CD14-positive monocyte (primary cell): ENCODE measurements around the gene KIF16B. TPM values are rescaled to one million over a fixed set of nuclear protein-coding genes. Genes with fewer than 3 reads are reported as not detected.
"Not testable (repeated sequence)": the region's sequence is repeated elsewhere in the genome, so short reads cannot be mapped to it uniquely, and the experiment has no call there.

Experiments
- DNase-seq, 3 donors: peaks; one replicate each; pipeline ENCODE4 v3.0.0-alpha.2; 2011 to 2022
- H2AFZ ChIP-seq: 2 replicates; pipeline ENCODE4 v1.6.0; 2012; ENCODE audit warnings: mild to moderate bottlenecking, low read depth, low read length, inconsistent platforms; ENCODE audit not compliant: insufficient read depth, poor library complexity, severe bottlenecking
- H3K27ac ChIP-seq, 2 donors: 1 replicate in 1 of 2; 2 replicates in 1 of 2; pipeline ENCODE4 v1.5.1; 2012 to 2013; ENCODE audit warnings: low read length in 2 of 2, control low read depth in 1 of 2, inconsistent platforms in 1 of 2, low read depth in 1 of 2, mild to moderate bottlenecking in 1 of 2
- H3K27me3 ChIP-seq, 2 donors: one replicate each; pipeline versions ENCODE4 v1.6.0 to v1.6.1; 2011 to 2013; ENCODE audit warnings: low read length in 2 of 2; ENCODE audit not compliant: control insufficient read depth in 2 of 2, insufficient read depth in 2 of 2
- H3K36me3 ChIP-seq, 2 donors: replicated peaks in 1 of 2; 1 replicate in 1 of 2; 2 replicates in 1 of 2; pipeline versions ENCODE4 v1.5.1 to v1.6.1; 2012 to 2013; ENCODE audit warnings: low read length in 2 of 2, control low read depth in 1 of 2, inconsistent platforms in 1 of 2, mild to moderate bottlenecking in 1 of 2; ENCODE audit not compliant: insufficient read depth in 2 of 2, control insufficient read depth in 1 of 2
- H3K4me1 ChIP-seq, 2 donors: 1 replicate in 1 of 2; 2 replicates in 1 of 2; pipeline versions ENCODE4 v1.5.1 to v1.6.1; 2012 to 2013; ENCODE audit warnings: low read length in 2 of 2, control low read depth in 1 of 2, inconsistent platforms in 1 of 2, mild to moderate bottlenecking in 1 of 2, moderate library complexity in 1 of 2; ENCODE audit not compliant: insufficient read depth in 2 of 2, control insufficient read depth in 1 of 2
- H3K4me2 ChIP-seq: replicated peaks from 2 replicates; pipeline ENCODE3; 2012; ENCODE audit warnings: low read length, moderate library complexity, mild to moderate bottlenecking; ENCODE audit not compliant: poor library complexity, severe bottlenecking; ENCODE audit errors: extremely low read depth
- H3K4me3 ChIP-seq, 3 experiments: fragments of 200-600 bp in 1 of 3; sonication (generic) in 1 of 3; replicated peaks in 1 of 3; 1 replicate in 2 of 3; 2 replicates in 1 of 3; pipeline ENCODE4 v1.5.1; 2011 to 2013; ENCODE audit warnings: low read length in 3 of 3, mild to moderate bottlenecking in 3 of 3, control low read depth in 2 of 3, low read depth in 2 of 3, inconsistent platforms in 1 of 3, moderate library complexity in 1 of 3
- H3K79me2 ChIP-seq: 2 replicates; pipeline ENCODE4 v1.6.0; 2012; ENCODE audit warnings: mild to moderate bottlenecking, control low read depth, inconsistent platforms, low read length, moderate library complexity; ENCODE audit not compliant: insufficient read depth
- H3K9ac ChIP-seq: 2 replicates; pipeline ENCODE4 v1.6.0; 2017; ENCODE audit warnings: low read length, mild to moderate bottlenecking; ENCODE audit not compliant: insufficient read depth, poor library complexity, severe bottlenecking
- H3K9me3 ChIP-seq, 2 donors: replicated peaks in 1 of 2; 1 replicate in 1 of 2; 2 replicates in 1 of 2; pipeline versions ENCODE4 v1.5.1 to v1.6.1; 2012 to 2013; ENCODE audit warnings: low read length in 2 of 2, control low read depth in 1 of 2; ENCODE audit not compliant: control insufficient read depth in 1 of 2, insufficient read depth in 1 of 2
- H4K20me1 ChIP-seq: 2 replicates; pipeline ENCODE4 v1.6.0; 2012; ENCODE audit warnings: mild to moderate bottlenecking, low read length, control low read depth, moderate library complexity; ENCODE audit not compliant: insufficient read depth
- H3K27ac Mint-ChIP-seq, 7 donors: one replicate each; pipeline ENCODE4 v1.8.0; 2020; ENCODE audit warnings: mild to moderate bottlenecking in 7 of 7, mixed read lengths in 7 of 7, moderate library complexity in 6 of 7, inconsistent platforms in 2 of 7
- H3K27me3 Mint-ChIP-seq, 3 donors: one replicate each; pipeline ENCODE4 v1.8.0; 2021 to 2022; ENCODE audit warnings: low read depth in 3 of 3, mild to moderate bottlenecking in 3 of 3, mixed read lengths in 3 of 3, moderate library complexity in 3 of 3, inconsistent platforms in 1 of 3
- H3K36me3 Mint-ChIP-seq, 2 donors: one replicate each; pipeline ENCODE4 v1.8.0; 2020; ENCODE audit warnings: mixed read lengths in 2 of 2, inconsistent platforms in 1 of 2, mild to moderate bottlenecking in 1 of 2
- H3K4me1 Mint-ChIP-seq: one replicate; pipeline ENCODE4 v1.8.0; 2020; ENCODE audit warnings: mild to moderate bottlenecking, mixed read lengths
- H3K4me3 Mint-ChIP-seq, 2 donors: one replicate each; pipeline ENCODE4 v1.8.0; 2020; ENCODE audit warnings: mild to moderate bottlenecking in 2 of 2, mixed read lengths in 2 of 2, moderate library complexity in 1 of 2
- H3K9me3 Mint-ChIP-seq, 7 donors: one replicate each; pipeline ENCODE4 v1.8.0; 2020 to 2022; ENCODE audit warnings: mixed read lengths in 7 of 7, mild to moderate bottlenecking in 6 of 7, moderate library complexity in 6 of 7, inconsistent platforms in 2 of 7
- WGBS: methylation state at CpG from one replicate; pipeline ENCODE4 v1.1.5; 2013; ENCODE audit warnings: missing lambda C conversion rate; ENCODE audit not compliant: insufficient coverage; 5-methylcytosine and 5-hydroxymethylcytosine counted together
- intact Hi-C, 2 donors: fragments of 100-400 bp; cut with micrococcal nuclease; formaldehyde crosslinking; loops; one replicate each; pipeline versions ENCODE4 v1.15.0 to v1.15.1; 2023
- polyA plus RNA-seq, 3 donors: library from polyadenylated mRNA; depleted of rRNA in 1 of 3; unstranded in 2 of 3; stranded (reverse) in 1 of 3; fragments of 300-500 nt in 2 of 3; fragments of >200 nt in 1 of 3; fragmentation: Illumina TruSeq in 2 of 3; gene quantifications; 1 replicate in 2 of 3; 2 replicates in 1 of 3; pipeline ENCODE4 v1.2.3, GENCODE V29; 2012 to 2021
- TF ChIP-seq, protein P1 (sequence below): fragments of 200-600 bp; IDR thresholded peaks from one replicate; pipeline ENCODE4 v1.8.0; 2022; ENCODE audit warnings: antibody characterized with exemption, mild to moderate bottlenecking

Gene KIF16B
- polyA plus RNA-seq, 3 donors = 0.89 to 2.9 (median 2.8) TPM

DNA sequence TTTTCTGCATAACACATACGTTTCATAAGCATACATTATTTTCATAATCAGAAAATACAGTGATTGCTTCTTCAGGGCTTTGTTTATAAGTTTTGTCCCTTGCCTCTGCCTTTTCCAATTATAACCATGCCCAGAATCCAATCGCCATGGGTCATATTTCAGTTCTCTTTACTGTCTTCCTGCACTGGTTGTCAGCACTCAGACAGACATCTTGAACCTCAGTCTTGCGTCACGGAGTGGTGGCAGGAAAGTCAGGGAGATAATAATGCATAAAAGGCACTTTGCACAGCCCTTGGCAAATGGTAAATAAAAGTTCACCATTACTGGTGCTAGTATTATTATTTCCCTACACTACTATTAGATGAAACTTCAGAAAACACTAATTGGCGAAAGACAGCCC, 7.2 kb downstream of the KIF16B start:
- Mint-ChIP-seq H3K4me1 (peaks cover 6% of the 10 kb centered on the region), H3K36me3 (no peaks in the 10 kb centered on the region), H3K4me3 (no peak overlapping the region), H3K9me3 (peaks cover 0 to 4% (median 0%) of the 10 kb centered on the region in 7 donors), H3K27ac (no peak overlapping the region), H3K27me3 (no peaks in the 10 kb centered on the region)
- H2AFZ ChIP-seq = no peak overlapping the region
- 100% methylated on average over 1 of the region's 5 CpGs for WGBS
- H3K27ac ChIP-seq = no peak overlapping the region
- intact Hi-C loops = no loop called here
- no peak for DNase-seq
- TF ChIP-seq, protein P1, sequence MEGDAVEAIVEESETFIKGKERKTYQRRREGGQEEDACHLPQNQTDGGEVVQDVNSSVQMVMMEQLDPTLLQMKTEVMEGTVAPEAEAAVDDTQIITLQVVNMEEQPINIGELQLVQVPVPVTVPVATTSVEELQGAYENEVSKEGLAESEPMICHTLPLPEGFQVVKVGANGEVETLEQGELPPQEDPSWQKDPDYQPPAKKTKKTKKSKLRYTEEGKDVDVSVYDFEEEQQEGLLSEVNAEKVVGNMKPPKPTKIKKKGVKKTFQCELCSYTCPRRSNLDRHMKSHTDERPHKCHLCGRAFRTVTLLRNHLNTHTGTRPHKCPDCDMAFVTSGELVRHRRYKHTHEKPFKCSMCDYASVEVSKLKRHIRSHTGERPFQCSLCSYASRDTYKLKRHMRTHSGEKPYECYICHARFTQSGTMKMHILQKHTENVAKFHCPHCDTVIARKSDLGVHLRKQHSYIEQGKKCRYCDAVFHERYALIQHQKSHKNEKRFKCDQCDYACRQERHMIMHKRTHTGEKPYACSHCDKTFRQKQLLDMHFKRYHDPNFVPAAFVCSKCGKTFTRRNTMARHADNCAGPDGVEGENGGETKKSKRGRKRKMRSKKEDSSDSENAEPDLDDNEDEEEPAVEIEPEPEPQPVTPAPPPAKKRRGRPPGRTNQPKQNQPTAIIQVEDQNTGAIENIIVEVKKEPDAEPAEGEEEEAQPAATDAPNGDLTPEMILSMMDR = no peak
- no peaks in the 10 kb centered on the region for H3K27me3 ChIP-seq
- no peak overlapping the region for H3K4me3 ChIP-seq
- H3K79me2 ChIP-seq = no peaks in the 10 kb centered on the region
- H3K4me1 ChIP-seq = no peaks in the 10 kb centered on the region
- H3K4me2 ChIP-seq = no peak overlapping the region
- H4K20me1 ChIP-seq = no peaks in the 10 kb centered on the region
- H3K36me3 ChIP-seq = no peaks in the 10 kb centered on the region
- H3K9ac ChIP-seq = no peak overlapping the region
- H3K9me3 ChIP-seq = no peaks in the 10 kb centered on the region

DNA sequence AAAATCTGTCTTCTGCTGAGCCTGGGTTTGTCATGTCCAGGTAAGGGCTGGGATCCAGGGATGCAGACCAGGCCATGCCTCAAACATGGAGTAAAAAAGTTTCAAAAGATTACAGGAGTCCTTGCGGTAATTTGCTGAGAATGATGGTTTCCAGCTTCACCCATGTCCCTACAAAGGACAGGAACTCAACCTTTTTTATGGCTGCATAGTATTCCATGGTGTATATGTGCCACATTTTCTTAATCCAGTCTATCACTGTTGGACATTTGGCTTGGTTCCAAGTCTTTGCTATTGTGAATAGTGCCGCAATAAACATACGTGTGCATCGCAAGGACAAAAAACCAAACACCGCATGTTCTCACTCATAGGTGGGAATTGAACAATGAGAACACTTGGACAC, 9.2 kb downstream of the KIF16B start:
- H3K27me3 ChIP-seq, H3K27me3 Mint-ChIP-seq, H3K79me2 ChIP-seq, H3K36me3 Mint-ChIP-seq, H3K4me1 ChIP-seq, H2AFZ ChIP-seq, H3K9me3 Mint-ChIP-seq, H3K4me3 Mint-ChIP-seq, H3K9ac ChIP-seq, DNase-seq, intact Hi-C loops, H4K20me1 ChIP-seq, H3K27ac Mint-ChIP-seq, H3K36me3 ChIP-seq, H3K4me2 ChIP-seq, H3K4me3 ChIP-seq, H3K9me3 ChIP-seq, H3K4me1 Mint-ChIP-seq, H3K27ac ChIP-seq: not testable (repeated sequence)
- no CpG with 5 or more reads among the region's 5 CpGs for WGBS
